GM12878 (cell line): Measurements from ENCODE around the gene TSPEAR.

Experiments
- CEBPB ChIP-seq, 2 experiments: fragments of 150-350 bp in 1 of 2; IDR thresholded peaks; 2 replicates each; pipeline ENCODE4 v1.6.1; 2012 to 2014; ENCODE audit warnings: low read depth in 2 of 2, low read length in 2 of 2, borderline replicate concordance in 1 of 2, inconsistent platforms in 1 of 2
- EZH2 ChIP-seq: IDR thresholded peaks from 2 replicates; pipeline ENCODE4 v1.6.1; 2012; ENCODE audit warnings: low read depth, mild to moderate bottlenecking, control low read depth, inconsistent platforms, low read length, borderline replicate concordance; ENCODE audit not compliant: control insufficient read depth
- HDGF ChIP-seq: fragments of 450-650 bp; IDR thresholded peaks from 2 replicates; pipeline ENCODE4 v1.6.1; 2016; ENCODE audit warnings: antibody characterized with exemption
- NR2C2 ChIP-seq: IDR thresholded peaks from 2 replicates; pipeline ENCODE4 v1.6.1; 2011; ENCODE audit warnings: borderline replicate concordance, low read depth; ENCODE audit not compliant: control insufficient read depth, insufficient read length
- POLR2A ChIP-seq: IDR thresholded peaks from 2 replicates; pipeline ENCODE4 v1.6.1; 2011; ENCODE audit warnings: low read depth, mild to moderate bottlenecking, low read length
- RAD21 ChIP-seq: IDR thresholded peaks from 2 replicates; pipeline ENCODE4 v1.6.1; 2011; ENCODE audit warnings: mild to moderate bottlenecking, low read depth, low read length, moderate library complexity; ENCODE audit not compliant: insufficient read depth
- STAT3 ChIP-seq: IDR thresholded peaks from 2 replicates; pipeline ENCODE4 v1.6.1; 2011; ENCODE audit warnings: low read depth, low read length, improper control_type of control experiment
- TBL1XR1 ChIP-seq: IDR thresholded peaks from 2 replicates; pipeline ENCODE4 v1.6.1; 2012; ENCODE audit warnings: low read depth, low read length, improper control_type of control experiment
- ZNF384 ChIP-seq: IDR thresholded peaks from 2 replicates; pipeline ENCODE4 v1.6.1; 2012; ENCODE audit warnings: low read depth, mild to moderate bottlenecking, low read length, improper control_type of control experiment, borderline replicate concordance
- TF ChIP-seq, protein P1 (sequence below), 3 experiments: IDR thresholded peaks in 2 of 3; conservative IDR thresholded peaks in 1 of 3; 2 replicates each; pipeline ENCODE4 v1.5.1; 2011; ENCODE audit warnings: low read depth in 3 of 3, low read length in 3 of 3, mild to moderate bottlenecking in 3 of 3, control low read depth in 2 of 3, moderate library complexity in 2 of 3, inconsistent platforms in 1 of 3, mixed read lengths in 1 of 3; ENCODE audit not compliant: control insufficient read depth in 2 of 3, insufficient read depth in 1 of 3; ENCODE audit errors: extremely low read depth in 1 of 3

DNA sequence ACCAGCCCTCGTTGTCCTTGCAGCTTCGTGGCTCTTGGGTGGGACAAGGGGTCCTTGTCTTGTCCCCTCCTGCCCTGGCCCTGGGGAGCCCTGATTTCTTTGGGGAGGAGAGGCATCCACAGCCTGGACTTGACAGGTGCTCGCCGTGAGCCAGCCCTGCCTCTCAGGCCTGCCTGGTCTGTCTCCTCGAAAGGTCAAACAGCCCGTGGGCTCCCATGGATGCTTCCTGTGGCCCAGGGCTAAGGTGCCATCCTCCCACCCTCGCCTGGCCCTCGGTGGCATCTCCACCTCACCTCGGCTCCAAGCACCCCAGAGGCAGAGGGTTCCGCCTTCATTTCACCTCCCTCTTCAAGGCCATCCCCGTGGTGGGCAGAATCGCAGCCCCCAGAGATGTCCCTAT, 247.0 kb downstream of the TSPEAR start:
- TF ChIP-seq EZH2 (no peak), NR2C2 (no peak), HDGF (no peak), POLR2A (no peak), RAD21 (no peak), ZNF384 (no peak), CEBPB (IDR thresholded peaks at IDR 0.05; ENCODE audit: borderline replicate concordance in 1 of 2, low read depth in 2 of 2, low read length in 2 of 2) (no peak), TBL1XR1 (no peak), STAT3 (no peak)
- TF ChIP-seq, protein P1, sequence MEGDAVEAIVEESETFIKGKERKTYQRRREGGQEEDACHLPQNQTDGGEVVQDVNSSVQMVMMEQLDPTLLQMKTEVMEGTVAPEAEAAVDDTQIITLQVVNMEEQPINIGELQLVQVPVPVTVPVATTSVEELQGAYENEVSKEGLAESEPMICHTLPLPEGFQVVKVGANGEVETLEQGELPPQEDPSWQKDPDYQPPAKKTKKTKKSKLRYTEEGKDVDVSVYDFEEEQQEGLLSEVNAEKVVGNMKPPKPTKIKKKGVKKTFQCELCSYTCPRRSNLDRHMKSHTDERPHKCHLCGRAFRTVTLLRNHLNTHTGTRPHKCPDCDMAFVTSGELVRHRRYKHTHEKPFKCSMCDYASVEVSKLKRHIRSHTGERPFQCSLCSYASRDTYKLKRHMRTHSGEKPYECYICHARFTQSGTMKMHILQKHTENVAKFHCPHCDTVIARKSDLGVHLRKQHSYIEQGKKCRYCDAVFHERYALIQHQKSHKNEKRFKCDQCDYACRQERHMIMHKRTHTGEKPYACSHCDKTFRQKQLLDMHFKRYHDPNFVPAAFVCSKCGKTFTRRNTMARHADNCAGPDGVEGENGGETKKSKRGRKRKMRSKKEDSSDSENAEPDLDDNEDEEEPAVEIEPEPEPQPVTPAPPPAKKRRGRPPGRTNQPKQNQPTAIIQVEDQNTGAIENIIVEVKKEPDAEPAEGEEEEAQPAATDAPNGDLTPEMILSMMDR (IDR thresholded peaks at IDR 0.05 in 2 of 3, conservative IDR thresholded peaks at IDR 0.05 in 1 of 3; ENCODE audit: control insufficient read depth in 2 of 3, extremely low read depth in 1 of 3, insufficient read depth in 1 of 3, low read depth in 3 of 3, low read length in 3 of 3) = no peak
